T1000 (cell line): Measurements from ENCODE around the gene YIPF2.

ENCODE experiments used
- DNase-seq: peaks from one replicate; lab custom pipeline; 2025; ENCODE audit warnings: mixed read lengths; lab: John Stamatoyannopoulos, UW

YIPF2 gene

DNA sequence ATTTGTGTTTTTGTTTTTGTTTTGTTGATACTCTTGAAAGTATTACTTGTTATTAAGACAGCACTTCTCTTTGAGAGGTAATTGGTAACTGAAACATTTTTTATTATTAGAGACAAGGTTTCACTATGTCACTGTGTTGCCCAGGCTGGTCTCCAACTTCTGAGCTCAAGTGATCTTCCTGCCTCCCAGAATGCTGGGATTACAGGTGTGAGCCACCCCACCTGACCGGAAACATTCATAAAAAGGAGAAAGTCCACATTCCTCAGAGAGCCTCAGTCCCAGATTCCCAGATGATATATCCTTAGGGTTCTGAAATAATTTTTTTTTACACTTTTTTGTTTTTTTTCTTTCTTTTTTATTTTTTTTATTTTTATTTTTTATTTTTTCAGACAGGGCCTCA, 54.4 kb downstream of the YIPF2 start:
- no peak for DNase-seq

DNA sequence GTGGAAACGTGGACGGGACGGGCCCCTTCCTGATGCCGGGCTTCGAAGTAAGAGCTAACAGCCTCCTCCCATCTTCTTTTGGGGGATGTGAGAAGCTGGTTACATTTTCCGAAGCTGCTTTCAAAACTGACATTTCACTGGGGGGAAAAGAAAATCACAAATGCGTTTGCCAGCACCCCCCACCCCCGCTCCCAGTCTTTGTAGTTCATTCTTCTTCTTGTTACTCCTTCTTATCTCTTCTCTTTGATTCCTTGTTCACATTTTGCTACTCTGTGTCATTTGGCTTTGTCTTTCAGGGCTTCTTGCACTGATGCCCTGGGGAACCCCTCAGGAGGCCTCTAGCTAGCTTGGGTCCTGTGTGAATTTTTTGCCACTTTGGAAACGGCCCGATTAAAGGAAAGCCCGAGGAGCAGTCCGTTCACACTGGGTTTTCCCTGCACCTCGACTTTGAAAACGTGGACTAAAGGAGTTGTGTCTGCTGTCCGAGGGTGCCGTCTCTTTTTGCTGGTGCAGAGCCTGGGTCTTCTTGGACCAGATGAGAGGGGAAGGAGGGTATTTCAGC, 55.8 kb downstream of the YIPF2 start:
- no peak for DNase-seq
